Measurements from ENCODE around the gene ACYP2.
"Not testable (repeated sequence)": the region's sequence is repeated elsewhere in the genome, so short reads cannot be mapped to it uniquely, and the experiment has no call there.

Gene ACYP2

GRCh38 chr2:54249629-54250028, 134.2 kb downstream of the ACYP2 start:
- Mint-ChIP-seq H3K27me3 (ENCODE audit: low read depth) (no peaks in the 10 kb centered on the region), H3K27ac (no peak overlapping the region), H3K4me1 (ENCODE audit: low read depth) (no peaks in the 10 kb centered on the region), H3K9me3 (no peaks in the 10 kb centered on the region), H3K36me3 (ENCODE audit: low read depth) (no peaks in the 10 kb centered on the region), H3K4me3 (no peak overlapping the region)

GRCh38 chr2:54254180-54254579, 138.8 kb downstream of the ACYP2 start:
- Mint-ChIP-seq H3K27ac (no peak overlapping the region), H3K9me3 (no peaks in the 10 kb centered on the region), H3K27me3 (ENCODE audit: low read depth) (no peaks in the 10 kb centered on the region), H3K36me3 (ENCODE audit: low read depth) (no peaks in the 10 kb centered on the region), H3K4me3 (no peak overlapping the region), H3K4me1 (ENCODE audit: low read depth) (no peaks in the 10 kb centered on the region)

- Mint-ChIP-seq H3K4me3 (no peak overlapping the region), H3K4me1 (ENCODE audit: low read depth) (no peaks in the 10 kb centered on the region), H3K36me3 (ENCODE audit: low read depth) (no peaks in the 10 kb centered on the region), H3K27me3 (ENCODE audit: low read depth) (no peaks in the 10 kb centered on the region), H3K27ac (no peak overlapping the region), H3K9me3 (no peaks in the 10 kb centered on the region)
Measured at GRCh38 chr2:54255230-54256090, 140.0 kb downstream of the ACYP2 start.

GRCh38 chr2:54256091-54256694, 140.8 kb downstream of the ACYP2 start, which contains the start of gene TSPYL6:
TSS of gene TSPYL6 (minus strand) at chr2:54256229. CDS start at chr2:54256151, 78 bp downstream.
- Mint-ChIP-seq H3K36me3 (ENCODE audit: low read depth) (no peaks in the 10 kb centered on the region), H3K4me3 (no peak within 1 kb of the TSS), H3K4me1 (ENCODE audit: low read depth) (no peaks in the 10 kb centered on the region), H3K9me3 (no peaks in the 10 kb centered on the region), H3K27ac (no peak within 1 kb of the TSS), H3K27me3 (ENCODE audit: low read depth) (no peaks in the 10 kb centered on the region)

- H3K27me3 Mint-ChIP-seq (ENCODE audit: low read depth): no peaks in the 10 kb centered on the region
- no peaks in the 10 kb centered on the region for H3K9me3 Mint-ChIP-seq
- H3K4me3 Mint-ChIP-seq: no peak overlapping the region
- no peaks in the 10 kb centered on the region for H3K4me1 Mint-ChIP-seq (ENCODE audit: low read depth)
- no peaks in the 10 kb centered on the region for H3K36me3 Mint-ChIP-seq (ENCODE audit: low read depth)
- H3K27ac Mint-ChIP-seq: no peak overlapping the region
Measured at GRCh38 chr2:54258166-54258565, 142.8 kb downstream of the ACYP2 start.

- Mint-ChIP-seq H3K9me3 (no peaks in the 10 kb centered on the region), H3K4me1 (ENCODE audit: low read depth) (no peaks in the 10 kb centered on the region), H3K27ac (no peak overlapping the region), H3K36me3 (ENCODE audit: low read depth) (no peaks in the 10 kb centered on the region), H3K27me3 (ENCODE audit: low read depth) (no peaks in the 10 kb centered on the region), H3K4me3 (no peak overlapping the region)
Measured at GRCh38 chr2:54259413-54260240, 144.2 kb downstream of the ACYP2 start.

- no peak overlapping the region for H3K27ac Mint-ChIP-seq
- no peak overlapping the region for H3K4me3 Mint-ChIP-seq
- H3K36me3 Mint-ChIP-seq (ENCODE audit: low read depth): no peaks in the 10 kb centered on the region
- no peaks in the 10 kb centered on the region for H3K27me3 Mint-ChIP-seq (ENCODE audit: low read depth)
- no peaks in the 10 kb centered on the region for H3K4me1 Mint-ChIP-seq (ENCODE audit: low read depth)
- no peaks in the 10 kb centered on the region for H3K9me3 Mint-ChIP-seq
Measured at GRCh38 chr2:54260241-54260595, 144.8 kb downstream of the ACYP2 start.

GRCh38 chr2:54261537-54261936, 146.1 kb downstream of the ACYP2 start:
- H3K27me3 Mint-ChIP-seq (ENCODE audit: low read depth): no peaks in the 10 kb centered on the region
- H3K36me3 Mint-ChIP-seq (ENCODE audit: low read depth): no peaks in the 10 kb centered on the region
- H3K4me3 Mint-ChIP-seq: no peak overlapping the region
- no peaks in the 10 kb centered on the region for H3K9me3 Mint-ChIP-seq
- H3K4me1 Mint-ChIP-seq (ENCODE audit: low read depth): no peaks in the 10 kb centered on the region
- no peak overlapping the region for H3K27ac Mint-ChIP-seq

- H3K4me3 Mint-ChIP-seq: no peak overlapping the region
- H3K27ac Mint-ChIP-seq: no peak overlapping the region
- no peaks in the 10 kb centered on the region for H3K9me3 Mint-ChIP-seq
- no peaks in the 10 kb centered on the region for H3K36me3 Mint-ChIP-seq (ENCODE audit: low read depth)
- H3K27me3 Mint-ChIP-seq (ENCODE audit: low read depth): no peaks in the 10 kb centered on the region
- H3K4me1 Mint-ChIP-seq (ENCODE audit: low read depth): no peaks in the 10 kb centered on the region
Measured at GRCh38 chr2:54262015-54262765, 146.8 kb downstream of the ACYP2 start.

- not testable (repeated sequence) for H3K4me1 Mint-ChIP-seq (ENCODE audit: low read depth); H3K36me3 Mint-ChIP-seq (ENCODE audit: low read depth); H3K27ac Mint-ChIP-seq; H3K9me3 Mint-ChIP-seq; H3K27me3 Mint-ChIP-seq (ENCODE audit: low read depth); H3K4me3 Mint-ChIP-seq
Measured at GRCh38 chr2:54265081-54265480, 149.7 kb downstream of the ACYP2 start.

GRCh38 chr2:54267577-54267976, 152.2 kb downstream of the ACYP2 start:
- H3K4me1 Mint-ChIP-seq (ENCODE audit: low read depth): peaks cover 2% of the 10 kb centered on the region
- H3K9me3 Mint-ChIP-seq: no peaks in the 10 kb centered on the region
- no peaks in the 10 kb centered on the region for H3K27me3 Mint-ChIP-seq (ENCODE audit: low read depth)
- H3K27ac Mint-ChIP-seq: no peak overlapping the region
- H3K36me3 Mint-ChIP-seq (ENCODE audit: low read depth): no peaks in the 10 kb centered on the region
- H3K4me3 Mint-ChIP-seq: no peak overlapping the region

GRCh38 chr2:54271189-54271588, 155.8 kb downstream of the ACYP2 start:
- Mint-ChIP-seq H3K4me3 (no peak overlapping the region), H3K36me3 (ENCODE audit: low read depth) (peaks cover 4% of the 10 kb centered on the region)

GRCh38 chr2:54271843-54272627, 156.6 kb downstream of the ACYP2 start:
- Mint-ChIP-seq H3K4me1 (ENCODE audit: low read depth) (peaks cover 4% of the 10 kb centered on the region), H3K9me3 (no peaks in the 10 kb centered on the region), H3K27me3 (ENCODE audit: low read depth) (no peaks in the 10 kb centered on the region), H3K4me3 (no peak overlapping the region), H3K36me3 (ENCODE audit: low read depth) (peaks cover 4% of the 10 kb centered on the region), H3K27ac (no peak overlapping the region)

More at GRCh38 chr2:54271189-54271588, 155.8 kb downstream of the ACYP2 start:
- H3K27ac Mint-ChIP-seq: no peak overlapping the region
- no peaks in the 10 kb centered on the region for H3K9me3 Mint-ChIP-seq
- H3K4me1 Mint-ChIP-seq (ENCODE audit: low read depth): peaks cover 4% of the 10 kb centered on the region
- no peaks in the 10 kb centered on the region for H3K27me3 Mint-ChIP-seq (ENCODE audit: low read depth)

Data from T-helper 1 cell treated with Interleukin-12 subunit alpha and Interleukin-12 subunit beta and Interleukin-4 antibody, amounts not matched to agents 30 μg/mL and 1 μg/mL, for 36 hours (primary cell).